Raji (cell line): Measurements from ENCODE around the gene MANSC1.

ENCODE experiments used
- POLR2A ChIP-seq: IDR thresholded peaks from 2 replicates; pipeline ENCODE4 v1.6.1; 2011; ENCODE audit warnings: low read depth, low read length, control low read depth; ENCODE audit not compliant: insufficient read depth

Gene MANSC1

DNA sequence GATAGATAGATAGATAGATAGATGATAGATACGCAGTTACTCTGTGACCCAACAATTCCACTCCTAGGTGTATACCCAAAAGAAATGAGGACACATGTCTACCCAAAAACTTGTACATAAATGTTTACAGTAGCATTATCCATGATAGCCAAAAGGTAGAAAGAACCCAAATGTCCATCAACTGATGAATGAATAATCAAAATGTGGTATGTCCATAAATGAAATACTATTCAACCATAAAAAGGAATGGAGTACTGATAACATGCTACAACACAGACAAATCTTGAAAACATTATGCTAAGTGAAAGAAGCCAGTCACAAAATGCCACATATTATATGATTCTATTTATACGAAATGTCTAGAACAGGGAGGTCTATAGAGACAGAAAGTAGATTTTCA is 47.1 kb downstream of the MANSC1 start:
- TF ChIP-seq POLR2A, result no peak

DNA sequence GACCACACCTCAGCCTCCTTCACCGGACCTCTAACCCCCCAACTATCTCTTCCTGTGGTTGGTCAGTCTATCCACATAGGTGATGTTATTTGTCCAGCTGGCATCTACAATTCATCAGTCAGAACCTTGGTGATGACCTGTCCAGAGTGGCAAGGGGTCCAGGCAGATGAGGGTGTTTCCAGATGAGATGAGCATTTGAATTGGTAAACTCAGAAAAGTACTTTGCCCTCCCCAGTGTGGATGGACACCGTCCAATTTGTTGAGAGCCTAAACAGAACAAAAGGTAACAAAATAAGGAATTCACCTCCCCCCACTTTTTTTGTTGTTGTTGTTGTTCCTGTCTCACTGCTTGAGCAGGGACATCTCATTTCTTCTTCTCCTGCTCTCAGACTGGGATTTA is 48.9 kb downstream of the MANSC1 start:
- TF ChIP-seq POLR2A, result no peak

DNA sequence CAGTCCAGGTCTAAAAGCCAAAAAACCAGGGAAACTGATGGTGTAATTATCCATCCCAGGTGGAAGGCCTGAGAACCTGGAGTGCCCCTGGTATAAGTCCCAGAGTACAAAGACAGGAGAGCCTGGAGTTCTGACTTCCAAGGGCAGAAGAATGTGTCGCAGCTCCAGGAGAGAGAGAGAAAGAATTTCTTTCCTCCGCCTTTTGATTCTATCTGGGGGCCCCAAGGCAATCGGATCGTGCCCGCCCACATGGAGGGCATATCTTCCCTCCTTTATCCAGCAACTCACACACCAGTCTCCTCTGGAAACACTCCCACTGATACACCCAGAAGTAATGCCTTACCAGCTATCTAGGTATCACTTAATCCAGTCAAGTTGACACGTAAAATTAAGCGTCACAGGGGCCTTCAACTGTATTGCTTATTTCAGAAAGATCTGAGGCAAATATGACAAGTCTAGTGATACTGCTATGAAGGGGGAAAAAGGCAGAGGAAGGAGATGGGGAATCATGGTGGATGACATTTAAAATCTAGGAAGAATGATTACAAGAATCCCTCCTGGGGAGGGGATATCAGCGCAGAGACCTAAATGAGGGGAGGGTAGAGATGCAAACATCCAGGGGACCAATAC is 52.7 kb downstream of the MANSC1 start:
- TF ChIP-seq POLR2A, result no peak

DNA sequence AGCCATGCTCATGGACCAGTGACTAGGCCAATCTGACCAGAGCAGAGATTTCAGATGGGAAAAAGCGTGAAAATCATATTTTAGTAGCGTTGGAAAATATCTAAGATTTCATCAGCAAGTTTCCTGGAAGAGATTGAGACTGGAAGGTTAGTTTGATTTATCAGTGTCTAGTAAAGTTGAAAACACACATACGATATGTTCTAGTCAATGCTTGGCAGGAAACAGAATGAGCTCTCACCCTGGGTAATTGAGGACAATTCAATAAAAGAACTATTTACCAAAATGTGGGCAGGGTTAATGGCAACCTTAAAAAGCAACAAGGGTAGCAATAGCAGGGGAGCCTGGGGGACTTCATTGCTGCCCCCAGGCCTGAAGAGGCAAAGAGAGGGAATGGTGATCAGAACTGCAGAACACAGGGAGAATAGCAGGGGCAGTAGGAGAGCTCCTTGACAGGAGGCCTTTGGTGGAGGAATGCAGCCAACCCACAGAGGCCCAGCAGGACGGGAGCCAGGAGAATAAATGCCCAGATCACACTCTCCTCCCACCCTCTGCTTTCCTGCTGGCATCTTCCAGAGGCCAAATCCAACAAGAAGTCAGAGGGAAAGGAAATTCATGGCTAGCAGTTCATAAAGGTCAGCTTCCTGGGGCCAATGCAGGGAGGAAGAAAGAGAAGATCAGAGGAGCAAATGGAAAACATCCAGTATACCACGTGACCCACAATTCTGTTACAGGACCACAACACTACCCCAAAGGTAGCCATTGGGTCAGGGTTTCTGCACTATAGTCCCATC is 55.6 kb downstream of the MANSC1 start:
- no peak for TF ChIP-seq POLR2A

DNA sequence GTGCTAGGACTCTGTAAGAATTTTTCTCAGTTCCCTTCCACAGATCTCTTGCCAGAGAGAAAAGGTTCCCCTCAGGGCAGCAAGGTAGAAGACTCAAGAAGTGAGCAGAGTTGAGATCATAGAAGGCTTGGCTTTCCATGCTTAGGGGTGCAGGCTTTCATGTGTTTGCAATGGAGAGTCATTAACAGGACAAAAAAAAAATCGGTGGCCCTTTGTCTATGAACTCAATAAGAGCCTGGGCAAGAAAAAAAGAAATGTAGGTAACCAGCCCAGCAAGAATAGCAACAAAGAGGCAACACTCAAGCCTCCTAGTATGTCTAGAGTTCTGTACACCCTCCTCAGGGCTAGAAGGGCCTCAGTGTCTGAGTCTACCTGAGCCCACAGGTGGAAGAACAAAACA is 59.8 kb downstream of the MANSC1 start:
- TF ChIP-seq POLR2A, result no peak

DNA sequence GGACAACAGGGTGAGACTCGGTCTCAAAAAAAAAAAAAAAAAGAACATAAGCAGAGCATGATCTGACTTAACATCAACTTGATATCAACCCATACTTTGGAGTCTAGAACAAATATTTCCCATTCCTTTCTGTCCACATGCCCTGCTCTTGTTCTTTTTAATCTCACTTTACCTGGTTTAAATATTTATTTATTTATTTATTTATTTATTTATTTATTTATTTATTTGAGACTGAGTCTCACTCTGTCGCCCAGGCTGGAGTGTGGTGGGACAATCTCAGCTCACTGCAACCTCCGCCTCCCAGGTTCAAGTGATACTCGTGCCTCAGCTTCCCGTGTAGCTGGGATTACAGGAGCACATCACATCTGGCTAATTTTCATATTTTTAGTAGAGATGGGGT is 63.6 kb downstream of the MANSC1 start:
- TF ChIP-seq POLR2A, result no peak

DNA sequence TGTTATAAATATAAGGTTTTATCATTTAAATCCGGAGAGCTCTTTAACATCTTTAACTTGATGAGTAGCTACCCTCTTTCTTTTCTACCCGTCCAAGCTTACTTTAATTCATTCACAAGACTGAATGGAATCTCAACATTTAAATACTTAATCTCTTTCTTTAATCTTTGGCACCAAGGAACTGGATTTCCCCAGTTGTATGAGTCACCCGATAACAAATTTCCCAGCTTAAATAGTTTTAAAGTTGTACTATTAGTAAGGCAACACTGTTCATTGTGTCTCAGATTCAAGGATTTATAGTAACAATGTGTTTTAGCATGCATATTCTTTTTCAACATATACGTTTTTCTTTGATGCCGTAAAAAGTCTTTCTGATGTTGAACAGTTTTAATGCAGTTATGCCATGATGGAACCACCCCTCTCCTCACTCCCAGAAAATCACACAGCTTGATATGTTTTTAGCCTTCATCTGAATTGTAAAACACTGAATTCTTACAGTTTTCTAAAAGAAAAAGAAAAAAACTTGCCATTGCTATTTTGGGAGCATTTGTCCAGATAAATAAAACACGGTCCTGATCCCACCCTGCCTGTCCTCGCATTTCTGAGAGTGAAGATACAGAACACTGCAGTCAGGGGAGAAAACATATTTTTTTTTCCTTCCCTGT is 67.1 kb downstream of the MANSC1 start:
- no peak for TF ChIP-seq POLR2A

DNA sequence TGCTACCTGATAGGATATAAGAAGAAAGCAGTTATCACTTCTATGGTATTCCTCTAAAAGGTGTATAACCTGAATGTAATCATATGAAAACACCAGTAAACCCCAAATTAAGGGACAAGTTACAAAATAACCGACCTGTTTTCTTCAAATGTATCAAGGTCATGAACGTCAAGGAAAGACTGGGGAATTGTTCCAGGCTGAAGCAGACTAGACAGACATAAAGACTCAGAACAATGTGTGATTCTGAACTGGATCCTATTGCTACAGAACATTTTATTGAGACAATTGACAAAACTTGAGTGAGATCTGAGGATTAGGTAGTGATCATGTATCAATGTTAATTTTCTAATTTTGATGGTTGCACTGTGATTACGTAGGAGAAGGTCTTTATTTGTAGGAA is 67.8 kb downstream of the MANSC1 start:
- TF ChIP-seq POLR2A, result no peak

DNA sequence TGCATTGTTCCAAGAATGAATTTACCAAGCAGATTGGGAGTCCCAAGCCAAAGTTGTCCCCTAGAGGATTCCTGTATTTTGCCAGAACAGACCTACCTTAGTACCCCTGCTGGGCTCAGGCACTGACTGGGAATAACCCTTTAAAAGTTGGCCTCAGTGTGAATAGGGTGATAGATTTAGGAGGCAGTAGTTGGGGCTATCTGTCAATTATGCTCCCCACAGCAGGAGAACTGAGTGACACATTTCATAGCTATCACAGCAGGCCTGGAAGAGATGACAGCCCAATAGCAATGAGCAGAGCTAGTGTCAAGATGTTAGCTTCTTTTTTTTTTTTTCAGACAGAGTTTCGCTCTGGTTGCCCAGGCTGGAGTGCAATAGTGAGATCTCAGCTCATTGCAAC is 68.9 kb downstream of the MANSC1 start:
- TF ChIP-seq POLR2A, result no peak

DNA sequence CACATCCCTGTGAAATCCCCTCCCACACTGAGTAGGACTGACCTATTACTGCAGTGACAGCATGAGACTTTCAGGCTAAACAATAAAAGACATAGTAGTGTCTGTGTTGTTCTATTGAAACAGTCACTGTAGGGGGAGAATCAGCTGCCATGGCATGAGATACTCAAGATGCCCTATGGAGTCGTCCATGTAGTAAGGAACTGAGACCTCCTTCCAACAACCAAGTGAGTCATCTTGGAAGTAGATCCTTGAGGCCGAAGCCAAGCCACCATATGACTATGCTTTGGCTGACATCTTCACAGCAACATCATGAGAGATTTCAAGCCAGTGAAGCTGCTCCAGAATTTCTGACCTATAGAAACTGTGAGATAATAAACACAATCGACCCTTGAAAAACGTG is 71.1 kb downstream of the MANSC1 start:
- TF ChIP-seq POLR2A, result no peak
